Measurements from ENCODE around the gene STAT5B.
A peak's percentile ranks its signal among the peaks of the same experiment; 100 is the strongest.
"Not testable (repeated sequence)": the region's sequence is repeated elsewhere in the genome, so short reads cannot be mapped to it uniquely, and the experiment has no call there.

STAT5B gene

GRCh38 chr17:42306385-42306667 lies 30.1 kb upstream of the STAT5B start:
- no peak for DNase-seq (ENCODE audit: low read depth in 2 of 2)

- DNase-seq (ENCODE audit: low read depth in 2 of 2) = no peak
Measured at GRCh38 chr17:42305543-42306384, 29.6 kb upstream of the STAT5B start.

DNA sequence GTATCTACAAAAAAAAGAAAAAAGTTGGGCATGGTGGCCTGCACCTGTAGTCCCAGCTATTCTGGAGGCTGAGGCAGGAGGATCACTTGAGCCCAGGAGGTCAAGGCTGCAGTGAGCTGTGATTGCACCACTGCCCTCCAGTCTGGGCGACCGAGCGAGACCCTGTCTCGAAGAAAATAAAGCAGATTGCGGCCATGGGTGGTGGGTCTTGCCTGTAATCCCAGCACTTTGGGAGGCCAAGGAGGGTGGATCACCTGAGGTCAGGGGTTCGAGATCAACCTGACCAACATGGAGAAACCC lies 28.8 kb upstream of the STAT5B start:
- DNase-seq (ENCODE audit: low read depth in 2 of 2) = not testable (repeated sequence)

DNA sequence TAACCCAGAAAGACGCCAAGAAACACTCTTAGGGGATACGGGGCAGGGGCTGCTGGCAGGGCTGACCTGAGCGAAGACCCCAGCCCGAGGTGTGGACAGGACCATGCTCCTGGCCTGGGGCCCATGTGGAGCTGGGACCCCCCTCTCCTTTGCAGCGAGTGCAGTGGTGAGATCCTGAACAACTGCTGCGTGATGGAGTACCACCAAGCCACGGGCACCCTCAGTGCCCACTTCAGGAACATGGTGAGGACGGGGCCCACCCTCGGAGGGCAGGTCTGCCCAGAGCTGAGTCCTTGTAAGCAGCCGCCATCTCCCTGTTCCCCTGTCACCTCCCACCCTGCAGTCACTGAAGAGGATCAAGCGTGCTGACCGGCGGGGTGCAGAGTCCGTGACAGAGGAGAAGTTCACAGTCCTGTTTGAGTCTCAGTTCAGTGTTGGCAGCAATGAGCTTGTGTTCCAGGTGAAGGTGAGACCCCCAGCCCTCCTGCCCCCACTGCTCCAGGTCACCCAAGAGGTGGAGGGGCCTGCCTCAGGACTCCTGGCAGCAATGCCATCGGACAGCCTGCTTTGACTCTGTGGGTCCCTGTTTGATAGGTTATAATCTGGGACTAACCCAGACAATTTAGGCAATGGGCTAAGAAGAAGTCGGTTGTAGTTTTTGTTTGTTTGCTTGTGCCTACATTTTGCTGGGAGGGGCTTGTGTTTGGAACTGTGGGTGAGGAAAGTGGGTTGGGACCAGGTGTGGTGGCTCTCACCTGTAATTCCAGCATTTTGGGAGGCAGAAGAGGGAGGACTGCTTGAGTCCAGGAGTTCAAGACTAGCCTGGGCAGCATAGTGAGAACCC lies 28.2 kb upstream of the STAT5B start:
- no peak for DNase-seq (ENCODE audit: low read depth in 2 of 2)

DNA sequence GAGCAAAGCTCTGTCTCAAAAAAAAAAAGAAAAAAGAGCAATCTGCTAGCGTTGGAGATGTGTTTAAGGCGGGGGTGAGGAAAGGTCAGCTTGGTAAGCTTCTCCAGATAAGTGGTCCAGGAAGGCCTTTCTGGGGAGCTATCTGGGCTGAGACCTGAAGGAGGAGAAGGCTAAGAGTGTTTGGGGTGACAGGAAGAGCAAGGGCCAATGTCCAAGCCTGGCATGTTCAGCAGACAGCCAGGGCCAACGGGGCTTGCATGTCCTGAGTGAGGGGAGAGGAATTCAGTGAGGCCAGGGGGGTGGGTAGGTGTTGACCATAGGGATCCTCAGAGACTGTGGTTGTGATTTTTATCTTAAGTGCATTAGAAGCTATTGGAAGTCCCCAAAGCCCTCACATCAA lies 27.5 kb upstream of the STAT5B start:
- no peak for DNase-seq (ENCODE audit: low read depth in 2 of 2)

DNA sequence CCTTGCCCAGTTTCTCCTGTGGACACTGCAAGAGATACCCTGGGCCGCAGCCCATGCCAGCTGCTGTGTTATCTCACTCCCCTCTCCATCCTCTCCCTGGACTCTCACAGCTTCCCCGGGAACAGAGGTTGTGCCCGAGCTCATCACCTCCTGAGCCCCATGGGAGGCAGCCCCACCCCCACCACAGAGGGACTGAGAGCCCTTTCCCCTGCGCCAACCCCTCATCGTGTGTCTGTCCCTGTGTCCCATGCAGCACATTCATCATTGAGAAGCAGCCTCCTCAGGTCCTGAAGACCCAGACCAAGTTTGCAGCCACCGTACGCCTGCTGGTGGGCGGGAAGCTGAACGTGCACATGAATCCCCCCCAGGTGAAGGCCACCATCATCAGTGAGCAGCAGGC lies 24.8 kb upstream of the STAT5B start:
- DNase-seq (ENCODE audit: low read depth in 2 of 2) = no peak

GRCh38 chr17:42299913-42300312 lies 23.7 kb upstream of the STAT5B start:
- not testable (repeated sequence) for DNase-seq (ENCODE audit: low read depth in 2 of 2)

GRCh38 chr17:42299361-42299760 lies 23.2 kb upstream of the STAT5B start:
- DNase-seq (ENCODE audit: low read depth in 2 of 2) = not testable (repeated sequence)

DNA sequence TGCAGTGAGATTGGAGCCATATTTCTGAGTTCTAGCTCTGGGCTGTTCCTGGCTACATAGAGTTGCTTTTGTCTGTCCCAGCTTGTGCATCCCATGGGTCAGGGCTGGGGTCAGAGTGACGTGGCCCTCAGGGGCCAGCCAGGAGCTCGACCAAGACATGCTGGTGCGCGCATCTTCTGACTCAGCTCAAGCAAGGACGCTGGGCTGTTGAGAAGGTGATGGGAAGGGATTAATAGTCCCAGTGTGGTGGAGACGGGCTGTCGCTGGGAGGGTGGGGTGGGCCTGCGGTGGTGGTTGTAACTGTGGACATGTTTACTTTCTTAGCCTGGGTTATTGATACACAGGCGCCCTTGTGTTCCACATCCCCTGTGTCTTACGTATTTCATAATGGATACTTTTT lies 21.6 kb upstream of the STAT5B start:
- not testable (repeated sequence) for DNase-seq (ENCODE audit: low read depth in 2 of 2)

DNA sequence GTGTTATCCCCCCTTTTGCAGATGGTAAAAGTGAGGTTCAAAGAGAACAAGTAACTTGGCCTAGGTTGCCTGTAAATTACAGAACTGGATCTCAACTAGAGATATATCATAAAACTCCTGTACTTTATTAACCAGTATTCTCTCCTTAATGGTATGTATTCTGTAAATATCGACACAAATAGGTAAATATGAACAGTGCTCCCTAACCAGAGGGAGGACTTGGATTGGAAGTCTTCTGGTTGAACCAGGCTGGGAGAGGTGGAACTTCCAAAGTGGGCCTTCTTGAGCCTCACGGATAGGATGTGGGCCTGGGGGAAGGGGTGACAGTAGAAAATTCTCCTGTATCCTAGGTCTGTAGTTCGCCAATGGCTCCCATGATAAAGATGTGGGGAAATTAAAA lies 19.8 kb upstream of the STAT5B start:
- DNase-seq (ENCODE audit: low read depth in 2 of 2) = no peak

DNA sequence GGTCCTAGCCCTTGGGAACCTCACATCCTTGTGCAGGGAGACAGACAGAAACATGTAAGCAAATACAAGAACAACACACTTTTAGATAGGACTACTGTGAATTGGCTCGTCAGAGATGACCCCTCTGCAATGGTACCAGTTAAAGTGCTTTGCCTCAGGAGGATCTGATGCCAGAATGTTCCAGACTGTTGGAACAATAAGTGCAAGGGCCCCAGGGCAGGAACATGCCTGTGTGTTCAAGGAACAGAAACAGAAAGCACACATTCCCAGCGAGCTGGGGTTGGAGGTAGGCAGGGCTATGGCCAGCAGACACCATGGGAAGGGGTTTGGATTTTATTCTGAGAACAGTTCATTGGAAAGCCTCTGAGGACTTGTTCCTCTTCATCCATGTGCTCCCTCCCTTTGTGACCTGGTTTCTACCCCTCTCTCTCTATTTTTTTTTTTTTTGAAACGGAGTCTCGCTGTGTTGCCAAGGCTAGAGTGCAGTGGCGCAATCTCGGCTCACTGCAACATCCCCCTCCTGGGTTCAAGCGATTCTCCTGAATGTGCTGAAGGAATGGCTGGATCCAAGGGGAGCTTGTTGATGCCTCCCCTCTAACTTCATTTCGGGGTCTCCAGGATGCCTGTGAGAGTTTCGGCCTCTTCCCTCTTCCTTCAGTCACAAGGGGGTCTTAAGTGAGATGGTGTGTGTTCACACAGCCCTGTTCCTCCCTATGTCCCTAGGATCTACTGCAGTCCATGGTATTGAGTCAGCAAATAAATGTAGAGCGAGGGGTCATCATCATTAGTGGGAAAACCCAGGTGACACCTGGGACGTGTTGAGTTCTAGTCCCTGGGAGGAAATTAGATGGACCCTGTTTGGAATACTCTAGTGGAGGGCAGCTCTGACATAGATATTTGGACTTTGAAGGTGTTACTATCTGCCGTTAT lies 18.5 kb upstream of the STAT5B start:
- DNase-seq (ENCODE audit: low read depth in 2 of 2) = no peak

DNA sequence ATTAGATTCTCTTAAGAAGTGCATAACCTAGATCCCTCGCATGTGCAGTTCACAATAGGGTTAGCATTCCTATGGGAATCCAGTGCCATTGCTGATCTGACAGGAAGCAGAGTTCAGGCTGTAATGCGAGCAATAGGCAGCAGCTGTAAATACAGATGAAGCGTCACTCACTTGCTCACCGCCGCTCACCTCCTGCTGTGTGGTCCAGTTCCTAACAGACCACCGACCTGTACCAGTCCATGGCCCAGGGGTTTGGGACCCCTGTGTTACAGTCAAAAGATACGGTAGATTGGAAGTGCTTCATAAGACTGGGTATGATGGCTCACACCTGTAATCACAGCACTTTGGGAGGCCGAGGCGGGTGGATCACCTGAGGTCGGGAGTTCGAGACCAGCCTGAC lies 14.9 kb upstream of the STAT5B start:
- no peak for DNase-seq (ENCODE audit: low read depth in 2 of 2)

GRCh38 chr17:42290577-42290976 lies 14.4 kb upstream of the STAT5B start:
- DNase-seq (ENCODE audit: low read depth in 2 of 2) = no peak

DNA sequence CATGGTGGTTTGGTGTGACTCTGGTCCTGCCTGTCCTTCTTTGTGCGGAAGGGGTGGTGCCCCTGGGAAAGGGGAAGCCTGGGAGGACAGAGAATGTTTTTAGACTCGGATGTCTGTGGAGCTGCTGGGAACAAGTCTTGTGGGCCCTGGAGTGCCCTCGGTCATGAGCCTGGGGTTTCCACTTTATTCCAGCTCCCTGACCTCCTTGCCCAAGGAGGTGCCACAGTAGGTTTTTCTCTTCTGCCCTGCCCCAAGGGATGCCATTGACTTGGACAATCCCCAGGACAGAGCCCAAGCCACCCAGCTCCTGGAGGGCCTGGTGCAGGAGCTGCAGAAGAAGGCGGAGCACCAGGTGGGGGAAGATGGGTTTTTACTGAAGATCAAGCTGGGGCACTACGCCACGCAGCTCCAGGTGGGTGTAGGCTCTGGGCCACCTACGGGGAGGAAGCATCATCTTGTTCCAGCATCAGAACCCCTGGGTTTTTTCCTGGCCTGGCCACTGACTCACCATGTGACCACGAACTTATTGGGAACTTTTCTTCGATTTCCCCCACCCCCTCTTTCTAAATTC lies 13.5 kb upstream of the STAT5B start:
- DNase-seq (ENCODE audit: low read depth in 2 of 2) = peak; percentile 57 to 58

DNA sequence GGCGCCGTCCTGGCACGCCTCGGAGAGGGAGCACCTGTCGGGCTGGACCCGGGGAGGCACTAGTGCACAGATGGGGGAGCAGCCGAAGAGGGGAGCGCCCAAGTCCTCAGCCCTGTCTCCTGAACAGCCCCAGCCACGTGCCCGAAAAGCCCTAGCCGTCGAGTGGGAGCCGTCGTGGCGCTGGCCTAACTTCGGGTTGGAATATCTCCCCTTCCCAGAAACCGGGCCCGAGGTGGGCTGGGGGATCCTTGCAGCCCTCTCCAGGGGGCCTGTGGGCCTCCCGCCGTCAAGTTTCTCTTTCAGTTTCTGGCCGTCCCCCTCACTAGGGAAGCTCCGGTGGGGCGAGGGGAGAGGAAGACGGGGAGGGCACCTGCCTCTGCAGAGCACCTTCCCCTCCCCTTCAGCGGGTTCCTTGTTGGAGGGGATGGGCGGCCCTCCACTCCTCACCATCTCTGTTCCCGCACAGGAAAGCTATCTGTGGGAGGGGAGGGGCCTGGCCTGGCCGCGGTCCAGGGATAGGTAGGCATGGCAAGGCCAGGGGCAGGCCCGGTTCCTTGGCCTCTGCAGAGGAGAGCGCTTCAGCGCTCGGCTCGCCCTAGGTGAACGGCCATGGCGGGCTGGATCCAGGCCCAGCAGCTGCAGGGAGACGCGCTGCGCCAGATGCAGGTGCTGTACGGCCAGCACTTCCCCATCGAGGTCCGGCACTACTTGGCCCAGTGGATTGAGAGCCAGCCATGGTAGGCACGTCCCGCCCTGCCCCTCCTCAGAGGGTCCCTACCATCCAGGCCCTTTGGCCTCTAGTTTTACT lies 12.8 kb upstream of the STAT5B start:
- no peak for DNase-seq (ENCODE audit: low read depth in 2 of 2)

DNA sequence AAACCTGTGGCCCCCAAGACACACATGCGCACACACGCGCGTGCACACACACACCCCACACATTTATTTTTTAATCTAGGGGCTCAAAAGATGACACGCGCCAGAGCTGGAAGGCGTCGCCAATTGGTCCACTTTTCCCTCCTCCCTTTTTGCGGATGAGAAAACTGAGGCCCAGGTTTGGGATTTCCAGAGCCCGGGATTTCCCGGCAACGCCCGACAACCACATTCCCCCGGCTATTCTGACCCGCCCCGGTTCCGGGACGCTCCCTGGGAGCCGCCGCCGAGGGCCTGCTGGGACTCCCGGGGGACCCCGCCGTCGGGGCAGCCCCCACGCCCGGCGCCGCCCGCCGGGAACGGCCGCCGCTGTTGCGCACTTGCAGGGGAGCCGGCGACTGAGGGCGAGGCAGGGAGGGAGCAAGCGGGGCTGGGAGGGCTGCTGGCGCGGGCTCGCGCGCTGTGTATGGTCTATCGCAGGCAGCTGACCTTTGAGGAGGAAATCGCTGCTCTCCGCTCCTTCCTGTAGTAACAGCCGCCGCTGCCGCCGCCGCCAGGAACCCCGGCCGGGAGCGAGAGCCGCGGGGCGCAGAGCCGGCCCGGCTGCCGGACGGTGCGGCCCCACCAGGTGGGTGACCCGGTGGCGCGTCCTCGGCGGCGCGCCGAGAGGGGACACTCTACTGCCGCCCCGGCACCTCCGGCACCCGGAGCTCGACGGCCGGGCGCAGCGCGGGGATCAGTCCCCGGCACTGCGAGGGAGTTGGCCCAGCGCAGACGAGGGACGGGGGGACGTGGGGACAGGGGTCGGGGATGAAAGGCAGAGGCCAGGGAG lies 12.0 kb upstream of the STAT5B start, which contains the start of gene STAT5A:
STAT5A (plus strand) TSS at position 522 of the 826 bp plus-strand sequence. CDS start 914 bp downstream, outside the sequence.
- DNase-seq (ENCODE audit: low read depth in 2 of 2) = no peak

DNA sequence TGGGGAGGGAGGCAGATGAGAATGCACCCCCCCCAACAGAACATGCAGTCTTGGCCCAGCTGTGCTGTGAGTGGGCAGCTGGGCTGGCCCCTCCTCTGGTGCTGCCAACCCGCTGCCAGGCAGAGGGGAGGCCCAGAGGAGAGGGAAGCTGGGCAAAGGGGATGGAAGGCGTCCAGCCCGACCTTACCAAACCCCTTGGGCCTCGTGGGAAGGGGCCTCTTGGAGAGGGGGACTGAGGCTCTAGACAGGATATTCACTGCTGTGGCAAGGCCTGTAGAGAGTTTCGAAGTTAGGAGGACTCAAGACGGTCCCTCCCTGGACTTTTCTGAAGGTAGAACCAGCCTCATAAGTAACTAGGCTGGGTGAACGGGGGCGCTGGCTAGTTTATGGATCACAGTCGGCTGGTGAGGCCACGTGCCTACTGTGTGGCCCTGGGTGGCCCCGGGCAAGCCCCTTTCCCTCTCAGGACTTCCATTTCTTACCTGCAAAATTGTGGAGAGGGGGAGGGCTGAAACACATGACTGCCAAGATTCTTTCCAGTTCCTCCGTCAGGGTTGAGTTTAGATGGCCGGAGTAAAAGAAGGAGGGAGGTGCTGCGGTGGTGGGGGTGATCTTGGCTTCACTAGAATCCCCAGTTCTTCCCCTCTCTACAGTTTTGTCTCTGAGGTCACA lies 11.2 kb upstream of the STAT5B start:
- no peak for DNase-seq (ENCODE audit: low read depth in 2 of 2)

- DNase-seq (ENCODE audit: low read depth in 2 of 2) = no peak
Measured at GRCh38 chr17:42286411-42287221, 10.4 kb upstream of the STAT5B start.

All from activated CD4-positive, alpha-beta T cell treated with anti-CD3 and anti-CD28 coated beads for 24 hours (primary cell).